Measurements from ENCODE around the gene SLC28A3. TPM values are rescaled to one million over a fixed set of nuclear protein-coding genes. Genes with fewer than 3 reads are reported as not detected.

Gene SLC28A3
- total RNA-seq, 4 donors from 2014 or later, result under 0.01 TPM; not detected in 2

- no peak for DNase-seq (ENCODE audit: extremely low spot score)
- 80% methylated on average over 1 of the region's 1 CpG for WGBS
- Histone ChIP-seq H3K27ac (replicated peaks in 1 of 4) (no peak overlapping the region), H3K36me3 (no peaks in the 10 kb centered on the region), H3K4me1 (peaks cover 0 to 4% (median 2%) of the 10 kb centered on the region in 4 donors), H3K9me3 (peaks cover 0 to 18% (median 4%) of the 10 kb centered on the region in 4 donors), H3K4me3 (no peak overlapping the region), H3K27me3 (no peaks in the 10 kb centered on the region)
- intact Hi-C loops (cut with DNase I), result no loop called here
- TF ChIP-seq POLR2A (IDR thresholded peaks at IDR 0.05; ENCODE audit: low read depth) (no peak), EP300 (IDR thresholded peaks at IDR 0.05) (no peak), POLR2AphosphoS5 (IDR thresholded peaks at IDR 0.05) (no peak)
- TF ChIP-seq, protein P1, sequence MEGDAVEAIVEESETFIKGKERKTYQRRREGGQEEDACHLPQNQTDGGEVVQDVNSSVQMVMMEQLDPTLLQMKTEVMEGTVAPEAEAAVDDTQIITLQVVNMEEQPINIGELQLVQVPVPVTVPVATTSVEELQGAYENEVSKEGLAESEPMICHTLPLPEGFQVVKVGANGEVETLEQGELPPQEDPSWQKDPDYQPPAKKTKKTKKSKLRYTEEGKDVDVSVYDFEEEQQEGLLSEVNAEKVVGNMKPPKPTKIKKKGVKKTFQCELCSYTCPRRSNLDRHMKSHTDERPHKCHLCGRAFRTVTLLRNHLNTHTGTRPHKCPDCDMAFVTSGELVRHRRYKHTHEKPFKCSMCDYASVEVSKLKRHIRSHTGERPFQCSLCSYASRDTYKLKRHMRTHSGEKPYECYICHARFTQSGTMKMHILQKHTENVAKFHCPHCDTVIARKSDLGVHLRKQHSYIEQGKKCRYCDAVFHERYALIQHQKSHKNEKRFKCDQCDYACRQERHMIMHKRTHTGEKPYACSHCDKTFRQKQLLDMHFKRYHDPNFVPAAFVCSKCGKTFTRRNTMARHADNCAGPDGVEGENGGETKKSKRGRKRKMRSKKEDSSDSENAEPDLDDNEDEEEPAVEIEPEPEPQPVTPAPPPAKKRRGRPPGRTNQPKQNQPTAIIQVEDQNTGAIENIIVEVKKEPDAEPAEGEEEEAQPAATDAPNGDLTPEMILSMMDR (IDR thresholded peaks at IDR 0.05), result no peak
Measured at GRCh38 chr9:84330246-84330645, 10.3 kb downstream of the SLC28A3 start.

DNA sequence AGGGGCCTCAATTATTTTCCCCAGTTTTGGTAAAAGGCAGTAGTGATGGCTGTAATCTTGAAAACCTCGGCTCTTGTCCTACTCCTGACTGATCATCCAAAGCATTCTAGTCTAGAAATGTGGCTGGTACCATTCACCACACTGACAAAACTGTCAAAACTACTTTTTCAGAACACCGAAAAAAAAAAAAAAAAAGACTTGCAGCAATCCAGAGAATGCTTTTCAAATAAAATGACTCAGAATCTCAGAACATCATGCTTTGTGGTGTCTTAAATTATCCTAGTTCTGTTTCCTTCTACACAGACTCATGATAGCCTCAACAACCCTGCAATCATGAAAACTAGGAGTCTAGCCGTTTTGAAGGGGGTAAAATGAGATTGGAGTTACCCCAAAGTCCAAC is 13.4 kb downstream of the SLC28A3 start:
- Histone ChIP-seq H3K27me3 (no peaks in the 10 kb centered on the region), H3K9me3 (peaks cover 0 to 18% (median 4%) of the 10 kb centered on the region in 4 donors), H3K4me3 (no peak overlapping the region), H3K4me1 (peaks cover 0 to 4% (median 2%) of the 10 kb centered on the region in 4 donors), H3K36me3 (no peaks in the 10 kb centered on the region), H3K27ac (replicated peaks in 1 of 4) (no peak overlapping the region)
- TF ChIP-seq, protein P1 (IDR thresholded peaks at IDR 0.05), result no peak
- TF ChIP-seq POLR2AphosphoS5 (IDR thresholded peaks at IDR 0.05), result no peak
- TF ChIP-seq EP300 (IDR thresholded peaks at IDR 0.05), result no peak
- no peak for TF ChIP-seq POLR2A (IDR thresholded peaks at IDR 0.05; ENCODE audit: low read depth)
- DNase-seq (ENCODE audit: extremely low spot score), result no peak
- WGBS, result 89% methylated on average over 3 of the region's 3 CpGs
- intact Hi-C loops (cut with DNase I), result no loop called here

DNA sequence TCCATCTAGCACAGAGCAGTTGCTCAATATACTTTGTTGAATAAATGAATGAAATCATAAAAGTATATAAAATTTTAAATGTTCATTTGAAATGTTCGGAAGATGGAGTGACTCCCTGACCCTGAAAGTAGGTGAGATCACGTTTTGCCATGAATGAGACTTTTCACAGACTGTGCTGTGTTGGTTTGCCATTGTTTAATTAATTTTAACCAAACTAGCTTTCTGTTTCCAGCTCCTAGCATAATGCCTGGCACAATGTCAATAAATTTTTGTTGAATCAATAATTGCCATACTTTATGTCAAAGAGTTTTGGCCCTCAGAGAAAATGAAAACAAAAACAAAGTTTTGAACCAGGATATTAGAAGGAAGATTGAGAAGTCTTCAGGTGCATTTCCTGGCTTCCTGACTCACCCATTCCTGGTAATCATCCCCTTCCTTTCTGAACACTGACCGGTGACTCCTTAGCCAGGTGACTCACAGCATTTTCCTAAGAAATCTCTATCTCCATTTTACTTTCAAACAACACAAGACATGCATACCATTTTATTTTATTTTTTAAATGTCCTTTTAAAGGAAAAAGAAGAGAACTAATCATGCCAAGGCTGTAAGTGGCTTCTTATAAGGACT is 15.1 kb downstream of the SLC28A3 start:
- Histone ChIP-seq H3K36me3 (no peaks in the 10 kb centered on the region), H3K27ac (replicated peaks in 1 of 4) (no peak overlapping the region), H3K4me1 (no peaks in the 10 kb centered on the region), H3K4me3 (no peak overlapping the region), H3K9me3 (peaks cover 0 to 18% (median 4%) of the 10 kb centered on the region in 4 donors), H3K27me3 (no peaks in the 10 kb centered on the region)
- TF ChIP-seq POLR2AphosphoS5 (IDR thresholded peaks at IDR 0.05) (no peak), EP300 (IDR thresholded peaks at IDR 0.05) (no peak), POLR2A (IDR thresholded peaks at IDR 0.05; ENCODE audit: low read depth) (no peak)
- TF ChIP-seq, protein P1 (IDR thresholded peaks at IDR 0.05), result no peak
- DNase-seq (ENCODE audit: extremely low spot score), result no peak
- WGBS, result 76% methylated on average over 3 of the region's 3 CpGs
- intact Hi-C loops (cut with DNase I), result no loop called here

GRCh38 chr9:84324811-84325210 is 15.7 kb downstream of the SLC28A3 start:
- TF ChIP-seq POLR2AphosphoS5 (IDR thresholded peaks at IDR 0.05) (no peak), POLR2A (IDR thresholded peaks at IDR 0.05; ENCODE audit: low read depth) (no peak), EP300 (IDR thresholded peaks at IDR 0.05) (no peak)
- TF ChIP-seq, protein P1 (IDR thresholded peaks at IDR 0.05), result no peak
- no peaks in the 10 kb centered on the region for H3K27me3 ChIP-seq
- intact Hi-C loops (cut with DNase I), result no loop called here
- H3K9me3 ChIP-seq, result peaks cover 0 to 18% (median 4%) of the 10 kb centered on the region in 4 donors
- H3K4me1 ChIP-seq, result no peaks in the 10 kb centered on the region
- no peaks in the 10 kb centered on the region for H3K36me3 ChIP-seq
- DNase-seq (ENCODE audit: extremely low spot score), result no peak
- H3K4me3 ChIP-seq, result no peak overlapping the region
- H3K27ac ChIP-seq (replicated peaks in 1 of 4), result no peak overlapping the region

DNA sequence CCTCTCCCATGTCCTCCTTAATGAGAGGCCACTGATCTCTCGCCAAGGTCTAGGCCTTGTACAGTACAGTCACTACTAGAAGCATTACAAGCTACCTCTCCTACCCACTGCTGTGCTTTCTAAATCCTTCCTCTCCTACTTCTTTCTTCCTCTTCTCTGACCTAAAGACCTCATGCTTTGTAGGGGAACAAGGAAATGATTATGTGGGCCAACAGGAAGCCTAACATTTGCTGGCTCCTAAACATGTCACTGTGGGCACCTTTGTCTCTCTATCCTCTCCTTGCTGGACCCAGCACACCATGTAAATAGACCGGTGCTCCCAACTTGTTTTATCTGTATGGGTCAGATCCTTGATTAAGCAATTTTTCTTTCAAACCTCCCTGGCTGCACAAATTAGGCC is 16.7 kb downstream of the SLC28A3 start:
- H3K27ac ChIP-seq (replicated peaks in 1 of 4), result no peak overlapping the region
- intact Hi-C loops (cut with DNase I), result no loop called here
- 86% methylated on average over 2 of the region's 2 CpGs for WGBS
- no peaks in the 10 kb centered on the region for H3K4me1 ChIP-seq
- H3K36me3 ChIP-seq, result no peaks in the 10 kb centered on the region
- H3K4me3 ChIP-seq, result no peak overlapping the region
- TF ChIP-seq, protein P1 (IDR thresholded peaks at IDR 0.05), result no peak
- TF ChIP-seq POLR2AphosphoS5 (IDR thresholded peaks at IDR 0.05) (no peak), EP300 (IDR thresholded peaks at IDR 0.05) (no peak), POLR2A (IDR thresholded peaks at IDR 0.05; ENCODE audit: low read depth) (no peak)
- DNase-seq (ENCODE audit: extremely low spot score), result no peak
- peaks cover 0 to 17% (median 4%) of the 10 kb centered on the region in 4 donors for H3K9me3 ChIP-seq
- H3K27me3 ChIP-seq, result no peaks in the 10 kb centered on the region
